ELF-1 (cell line): ENCODE results near the gene SYT15.
"Not testable (repeated sequence)": the region's sequence is repeated elsewhere in the genome, so short reads cannot be mapped to it uniquely, and the experiment has no call there.

Source experiments
- DNase-seq: peaks from one replicate; pipeline ENCODE4 v3.0.0-alpha.2; 2016; ENCODE audit warnings: low read depth, low spot score

SYT15 gene

DNA sequence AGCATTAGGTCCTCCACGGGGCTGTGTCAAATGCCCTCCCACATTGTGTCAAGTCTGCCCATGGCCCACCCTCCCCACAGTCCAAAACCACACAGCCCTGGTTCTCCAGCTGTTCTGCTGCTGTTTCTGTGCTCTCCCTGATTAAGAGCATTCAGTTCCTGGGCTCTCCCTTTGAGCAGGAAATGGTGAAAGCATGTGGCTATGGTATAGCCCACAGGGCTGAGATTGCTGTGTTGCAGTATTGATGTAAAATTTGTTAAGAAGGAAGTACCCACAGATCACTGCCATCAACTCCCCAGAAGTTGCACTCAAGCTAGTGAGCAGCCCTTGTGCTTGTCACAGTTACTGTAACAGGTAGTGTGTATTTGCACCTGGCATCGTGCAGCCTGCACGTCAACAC is 9.3 kb downstream of the SYT15 start:
- DNase-seq: not testable (repeated sequence)

DNA sequence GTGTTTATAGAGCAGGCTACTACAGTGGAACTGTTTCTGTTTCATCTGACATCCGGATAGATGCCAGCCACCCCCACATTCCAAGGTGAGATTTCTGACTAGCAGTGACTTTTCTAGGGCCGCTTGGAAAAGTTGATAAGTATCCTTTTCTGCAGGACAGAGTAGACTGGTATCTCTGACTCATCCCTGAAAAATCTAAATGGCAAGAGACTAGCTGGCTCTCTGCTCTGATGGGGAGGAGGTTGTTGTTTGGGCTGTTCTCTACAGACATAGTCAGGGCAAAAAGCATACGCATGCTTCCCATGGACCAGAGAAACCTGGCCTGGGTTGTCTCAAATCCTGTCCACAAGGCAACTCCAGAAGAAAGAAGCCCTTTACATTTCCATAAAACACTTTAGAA is 10.7 kb downstream of the SYT15 start:
- not testable (repeated sequence) for DNase-seq

DNA sequence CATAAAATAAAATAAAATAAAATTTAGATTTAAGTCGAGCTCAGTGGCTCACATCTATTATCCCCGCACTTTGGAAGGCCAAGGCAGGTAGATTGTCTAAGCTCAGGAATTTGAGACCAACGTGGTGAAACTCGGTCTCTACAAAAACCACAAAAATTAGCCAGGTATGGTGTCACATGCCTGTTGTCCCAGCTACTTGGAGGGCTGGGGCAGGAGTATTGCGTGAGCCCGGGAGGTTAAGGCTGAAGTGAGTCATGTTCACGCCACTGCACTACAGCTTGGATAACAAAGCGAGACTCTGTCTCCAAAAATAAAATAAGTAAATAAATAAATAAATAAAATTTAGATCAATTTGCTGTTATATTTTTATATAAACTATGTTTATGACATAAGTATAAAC is 12.1 kb downstream of the SYT15 start:
- not testable (repeated sequence) for DNase-seq

DNA sequence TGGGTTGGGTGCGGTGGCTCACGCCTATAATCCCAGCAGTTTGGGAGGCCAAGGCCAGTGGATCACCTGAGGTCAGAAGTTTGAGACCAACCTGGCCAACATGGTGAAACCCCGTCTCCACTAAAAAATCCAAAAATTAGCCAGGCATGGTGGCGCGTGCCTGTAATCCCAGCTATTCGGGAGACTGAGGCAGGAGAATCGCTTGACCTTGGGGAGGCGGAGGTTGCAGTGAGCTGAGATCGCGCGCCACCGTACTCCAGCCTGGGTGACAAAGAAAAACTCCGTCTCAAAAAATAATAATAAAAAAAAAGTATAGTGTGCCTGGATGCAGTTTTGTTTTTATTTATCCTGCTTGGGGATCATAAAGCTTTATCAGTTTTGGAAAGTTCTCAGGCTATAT is 14.4 kb downstream of the SYT15 start:
- DNase-seq: not testable (repeated sequence)

DNA sequence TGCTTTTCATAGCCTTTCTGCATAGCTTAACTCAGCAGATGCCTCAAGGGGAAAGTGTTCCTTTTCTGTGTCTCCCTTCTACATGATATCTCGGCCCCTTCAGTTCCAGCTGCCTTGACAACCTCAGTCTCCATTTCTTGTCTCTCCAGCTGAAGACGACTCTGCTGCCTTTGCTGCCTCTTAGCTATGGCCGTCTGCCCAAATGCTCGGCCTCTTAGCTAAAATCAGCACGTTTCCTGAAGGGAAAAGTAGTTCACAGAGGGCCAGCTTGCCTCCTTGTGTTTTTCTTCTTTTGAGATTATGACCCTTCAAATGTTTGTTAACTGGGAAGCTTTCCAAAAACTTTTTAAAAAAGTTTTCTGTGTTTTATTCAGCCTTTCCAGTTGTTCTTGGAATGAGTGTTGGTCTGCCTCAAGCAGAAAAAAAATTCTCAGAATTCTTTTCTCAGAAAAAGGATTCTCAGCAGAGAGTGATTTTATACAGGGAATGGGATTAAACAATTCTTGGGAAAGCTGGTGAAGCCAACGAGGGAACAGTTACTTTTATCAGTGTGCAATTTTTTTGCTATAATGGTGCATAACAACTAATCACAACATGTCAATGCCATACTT is 15.6 kb downstream of the SYT15 start:
- not testable (repeated sequence) for DNase-seq

DNA sequence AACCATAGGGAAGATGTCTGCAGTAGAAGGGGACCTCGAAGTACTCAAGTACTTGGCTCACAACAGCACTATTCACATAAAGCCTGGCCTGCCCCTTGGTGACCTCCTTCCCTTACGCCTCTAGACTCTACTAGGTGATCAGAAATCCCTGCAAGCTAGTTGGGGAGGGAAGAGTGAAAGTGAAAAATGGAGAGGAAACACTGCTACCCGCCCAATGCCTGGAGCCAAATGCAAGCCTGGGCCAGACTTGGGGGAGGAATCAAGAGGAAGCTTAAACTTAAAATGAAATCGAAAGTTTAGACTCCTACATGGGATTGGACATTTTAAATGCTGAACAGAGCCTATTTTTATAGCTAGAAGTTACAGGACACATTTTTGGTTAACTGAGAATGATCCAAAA is 17.6 kb downstream of the SYT15 start:
- DNase-seq: not testable (repeated sequence)

DNA sequence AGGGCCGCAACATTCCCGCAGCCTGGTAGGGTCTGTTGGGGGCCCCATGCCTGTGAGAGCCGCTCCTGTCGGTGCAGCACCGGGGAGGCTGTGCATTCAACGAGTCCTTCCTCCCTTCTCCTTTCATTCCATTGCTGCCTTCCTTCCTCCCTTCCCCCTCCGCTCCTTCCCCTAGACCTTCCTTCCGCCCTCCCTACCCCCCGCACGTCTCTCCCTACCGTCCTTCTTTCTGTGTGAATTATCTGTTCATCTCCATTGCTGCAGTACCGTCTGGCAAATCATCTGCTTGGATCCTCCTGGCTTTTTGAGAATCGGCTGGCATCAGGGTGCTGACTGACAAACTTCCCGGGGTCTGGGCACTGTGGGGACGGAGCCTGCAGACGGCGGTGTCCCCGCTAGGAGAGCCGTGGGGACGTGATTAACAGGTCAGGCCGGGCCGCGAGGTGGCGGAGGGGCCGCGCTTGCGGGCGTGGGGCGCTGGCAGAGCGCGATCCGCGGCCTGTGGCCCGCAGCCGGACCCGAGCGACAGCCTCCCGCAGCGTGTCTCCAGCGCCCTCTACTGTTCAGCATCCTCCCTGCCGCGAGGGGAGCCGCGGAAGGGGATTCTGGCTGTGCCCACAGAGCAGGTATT is 18.8 kb downstream of the SYT15 start:
- not testable (repeated sequence) for DNase-seq

DNA sequence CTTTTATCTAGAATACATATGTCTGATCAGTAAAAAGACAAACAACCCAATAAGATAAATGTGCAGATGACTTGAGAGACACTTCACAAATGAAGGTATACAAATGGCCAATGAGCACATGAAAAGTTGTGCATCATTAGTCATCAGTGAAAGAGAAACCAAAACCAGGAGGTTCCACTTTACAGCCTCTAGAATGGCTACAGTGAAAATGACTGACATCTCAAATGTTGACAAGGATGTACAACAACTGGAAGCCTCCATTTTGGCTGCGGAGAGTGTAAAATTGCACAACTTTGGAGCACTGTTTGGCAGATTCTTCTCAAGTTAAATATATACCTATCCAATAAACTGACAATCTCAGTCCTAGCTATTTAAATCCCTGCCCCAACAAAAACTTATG is 21.6 kb downstream of the SYT15 start:
- not testable (repeated sequence) for DNase-seq

DNA sequence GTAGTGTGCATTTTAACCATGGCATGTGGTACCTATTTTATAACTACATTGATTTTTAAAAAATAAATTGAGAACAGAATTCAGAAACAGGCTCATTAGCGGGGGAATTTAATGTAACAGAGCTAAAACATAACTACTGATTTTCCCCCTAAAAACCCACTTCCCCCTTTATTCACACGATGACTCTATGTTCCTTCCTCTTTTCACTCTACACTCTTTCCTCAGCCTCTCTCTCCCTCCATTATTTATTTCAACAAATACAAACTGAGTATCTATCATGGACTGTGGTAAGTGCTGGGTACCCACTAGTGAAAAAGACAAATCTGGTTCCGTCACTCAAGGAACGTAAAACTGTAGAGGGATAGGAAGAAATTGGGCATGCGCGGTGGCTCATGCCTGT is 36.6 kb downstream of the SYT15 start:
- not testable (repeated sequence) for DNase-seq

DNA sequence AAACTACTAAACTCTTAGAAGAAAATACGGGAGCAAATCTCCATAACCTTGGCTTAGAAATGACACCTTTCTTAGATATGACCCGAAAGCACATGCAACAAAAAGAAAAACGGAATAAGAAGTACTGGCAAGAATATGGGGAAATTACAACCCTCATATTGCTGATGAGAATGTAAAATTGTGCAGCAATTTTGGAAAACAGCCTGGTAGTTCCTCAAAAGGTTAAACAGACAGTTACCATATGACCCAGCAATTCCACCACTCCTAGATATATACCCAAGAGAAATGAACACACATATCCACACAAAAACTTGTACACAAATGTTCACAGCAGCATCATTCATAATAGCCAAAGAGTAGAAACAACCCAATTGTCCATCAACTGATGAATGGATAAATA is 37.3 kb downstream of the SYT15 start:
- DNase-seq: not testable (repeated sequence)

DNA sequence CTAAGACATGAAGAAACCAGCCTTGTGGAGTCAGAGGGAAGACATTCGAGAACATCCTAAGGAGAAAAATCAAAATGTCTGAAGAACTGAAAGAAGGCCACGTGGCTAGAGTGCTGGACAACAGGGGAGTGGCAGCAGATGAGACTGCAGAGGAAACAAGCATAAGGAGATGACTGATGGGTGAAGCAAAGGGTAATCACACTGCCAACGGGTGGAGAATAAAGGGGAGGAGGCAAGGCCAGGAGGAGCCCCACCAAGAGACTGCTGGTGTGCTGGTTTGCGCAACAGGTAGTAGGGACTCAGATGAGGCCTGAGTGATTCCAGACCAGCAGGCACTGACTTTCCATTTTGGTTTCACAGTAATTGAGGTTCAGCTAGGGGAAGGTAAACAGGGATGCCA is 38.2 kb downstream of the SYT15 start:
- DNase-seq: not testable (repeated sequence)

DNA sequence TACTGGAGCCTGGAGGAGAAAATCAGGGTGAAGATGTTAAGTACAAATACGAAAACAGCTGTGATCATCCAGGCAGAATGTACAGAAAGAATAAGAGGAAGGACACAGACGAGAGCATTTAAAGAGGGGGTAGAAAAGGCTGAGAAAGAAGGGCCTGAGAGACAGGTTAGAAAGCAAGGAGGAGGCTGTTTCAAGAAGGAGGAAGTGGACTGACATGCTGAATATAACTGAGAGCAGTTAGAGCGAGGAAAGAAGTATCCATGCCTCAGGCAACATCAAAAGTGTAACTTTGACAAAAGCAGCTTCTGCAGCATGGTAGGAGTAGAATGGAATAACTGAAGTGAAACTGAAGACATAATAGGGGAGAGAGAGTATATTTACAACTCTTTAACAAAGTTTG is 39.0 kb downstream of the SYT15 start:
- DNase-seq: not testable (repeated sequence)

DNA sequence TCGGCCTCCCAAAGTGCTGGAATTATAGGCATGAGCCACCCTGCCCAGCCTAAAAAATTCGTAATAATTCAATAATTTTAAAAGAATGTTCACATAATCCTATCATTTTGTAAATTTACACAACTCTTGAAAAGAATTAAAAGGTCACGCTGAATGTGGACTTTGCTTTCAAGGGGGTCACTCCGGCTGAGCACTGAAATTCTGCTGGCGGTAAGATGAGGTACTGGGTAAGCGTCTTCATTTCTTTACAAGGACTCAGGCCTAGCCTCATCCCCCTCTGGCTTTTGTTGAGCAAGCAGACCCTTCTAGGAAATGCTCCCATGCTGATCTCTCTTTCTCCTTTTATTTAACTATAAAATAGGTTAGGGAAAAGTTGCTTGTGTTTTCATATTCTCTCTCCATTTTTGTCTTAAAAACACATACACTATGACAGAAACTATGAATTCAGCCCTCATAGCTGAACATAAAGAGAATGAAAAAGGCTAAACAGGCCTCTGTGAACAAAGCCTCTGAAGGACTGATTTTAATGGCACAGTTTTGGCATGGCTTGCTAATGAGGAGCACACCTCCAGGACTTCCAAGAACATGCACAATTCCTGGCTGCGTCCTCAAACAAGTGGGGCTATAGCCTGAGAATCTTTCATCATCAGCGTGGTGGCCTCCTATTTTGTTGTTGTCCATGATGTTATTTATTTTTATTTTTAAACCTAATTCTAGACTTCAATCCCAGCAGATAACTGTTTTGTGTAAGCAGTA is 45.1 kb downstream of the SYT15 start:
- DNase-seq: not testable (repeated sequence)

DNA sequence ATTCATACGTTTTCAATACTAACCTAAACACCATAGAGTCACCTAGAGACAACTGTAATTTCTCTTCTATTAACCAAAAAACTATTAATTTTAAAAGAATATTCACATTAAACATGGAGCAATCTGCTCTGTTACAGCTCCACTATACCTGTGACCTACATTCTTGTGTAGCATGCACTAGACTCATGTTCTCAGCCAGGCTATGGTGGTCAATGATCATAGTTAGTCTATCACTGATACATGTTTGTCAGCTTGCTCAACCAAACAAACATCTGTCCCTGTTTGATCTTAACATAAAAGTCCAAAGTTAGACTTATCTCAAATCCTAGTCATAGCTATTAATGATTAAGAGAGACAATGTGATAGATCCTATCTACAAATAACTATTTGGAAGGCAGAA is 50.9 kb downstream of the SYT15 start:
- DNase-seq: not testable (repeated sequence)

DNA sequence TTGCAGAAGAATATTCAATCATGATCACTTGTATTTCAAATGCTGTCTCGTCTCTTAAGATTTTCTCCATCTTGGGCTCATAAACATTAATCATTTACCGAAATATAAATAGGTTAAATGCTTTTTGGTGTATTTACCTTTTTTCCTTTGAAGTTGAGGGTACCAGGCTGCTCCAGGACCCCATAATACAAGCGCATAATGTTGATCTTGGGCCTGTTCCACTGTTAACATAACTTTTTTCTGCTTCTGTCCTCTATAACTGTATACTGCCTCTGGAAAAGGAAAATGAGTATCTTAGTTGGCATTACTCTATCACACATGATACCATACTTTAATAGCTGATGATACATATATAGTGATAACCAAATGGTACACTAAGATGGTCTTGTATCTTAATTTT is 51.9 kb downstream of the SYT15 start:
- DNase-seq: not testable (repeated sequence)

DNA sequence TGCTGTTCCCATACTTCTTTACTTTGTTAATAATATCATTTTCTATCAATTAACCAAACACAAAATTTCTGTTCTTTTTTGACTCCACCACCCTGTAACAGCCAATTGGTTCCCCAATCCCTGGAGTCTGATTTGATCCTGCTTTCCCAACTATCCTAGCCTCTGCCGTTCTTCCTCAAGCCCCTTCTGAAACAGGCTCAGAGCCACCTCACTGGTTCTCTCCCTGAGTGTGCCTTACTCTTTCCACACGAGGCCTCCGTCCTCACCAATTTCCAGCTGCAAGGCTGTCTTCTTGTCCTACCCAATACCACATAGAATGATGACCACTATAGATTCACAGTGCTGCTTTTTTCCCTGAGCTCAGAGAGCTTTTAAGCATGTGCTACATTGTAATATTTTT is 52.8 kb downstream of the SYT15 start:
- not testable (repeated sequence) for DNase-seq

DNA sequence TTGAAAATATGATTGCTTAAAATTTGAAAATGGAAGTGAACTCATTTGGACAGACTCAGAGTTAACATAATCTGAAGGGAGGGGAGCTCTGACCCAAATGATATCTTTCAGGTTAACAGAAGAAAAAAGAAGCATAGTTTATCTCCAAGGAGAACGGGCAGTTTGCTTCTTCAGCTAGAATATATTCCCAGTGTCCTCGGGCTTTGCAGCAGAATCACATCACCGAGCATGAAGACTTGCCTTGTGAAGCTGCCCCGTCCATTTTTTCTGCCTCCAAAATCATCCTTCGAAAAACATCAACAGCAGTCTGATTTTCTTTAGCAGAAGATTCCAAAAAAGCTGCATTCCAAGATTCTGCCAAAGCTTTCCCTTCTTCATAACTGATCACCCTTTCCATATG is 55.8 kb downstream of the SYT15 start:
- DNase-seq: not testable (repeated sequence)

DNA sequence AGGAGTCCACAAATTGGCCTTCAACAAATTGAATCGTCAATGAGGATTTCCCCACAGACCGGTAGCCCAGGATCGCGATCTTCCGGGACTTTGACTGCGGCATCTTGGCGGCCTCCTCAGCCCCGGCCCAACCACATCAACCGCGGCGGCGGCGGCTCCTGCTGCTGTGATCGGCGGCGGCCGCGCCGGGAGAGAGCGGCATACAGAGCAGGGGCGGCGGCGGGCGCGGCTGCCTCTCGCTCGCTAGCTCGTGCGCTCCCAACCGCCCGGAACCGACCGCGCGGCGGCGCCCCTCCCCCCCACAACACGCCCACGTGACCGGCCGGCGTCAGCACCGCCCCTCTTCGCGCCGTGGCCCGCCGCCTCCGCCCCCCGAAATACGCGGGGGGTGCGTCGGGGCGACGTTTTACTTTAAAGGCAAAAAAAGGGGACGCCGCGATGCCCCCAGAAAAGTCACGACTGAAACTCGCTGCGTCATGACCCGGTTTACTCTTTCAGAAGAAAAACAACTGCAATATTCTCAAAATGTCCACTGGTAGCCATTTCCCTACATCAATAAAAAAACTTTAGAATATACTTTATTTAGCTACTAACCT is 56.5 kb downstream of the SYT15 start:
- DNase-seq: not testable (repeated sequence)

DNA sequence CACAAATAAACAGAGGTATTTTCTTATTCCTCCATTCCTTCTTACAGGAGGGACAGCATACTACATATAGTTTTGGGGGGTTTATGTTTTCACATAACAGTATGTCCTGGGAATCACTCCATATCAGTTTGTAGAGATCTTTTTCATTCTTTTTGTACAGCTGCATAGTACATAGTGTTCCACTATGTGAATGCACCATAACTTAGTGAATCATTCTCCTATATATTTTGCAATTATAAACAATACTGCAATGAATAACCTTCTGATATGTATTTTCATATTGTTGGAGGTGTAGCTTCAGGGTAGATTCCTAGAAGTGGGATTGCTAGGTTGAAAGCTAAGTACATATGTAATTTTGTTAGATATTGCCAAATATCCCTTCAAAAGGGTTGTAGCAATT is 61.1 kb downstream of the SYT15 start:
- DNase-seq: not testable (repeated sequence)
